ENCODE data around the gene LARGE1. TPM values are rescaled to one million over a fixed set of nuclear protein-coding genes. Genes with fewer than 3 reads are reported as not detected.

LARGE1 gene
- total and polyA plus RNA-seq, 11 donors, result 31.2 to 211 (median 129) TPM

DNA sequence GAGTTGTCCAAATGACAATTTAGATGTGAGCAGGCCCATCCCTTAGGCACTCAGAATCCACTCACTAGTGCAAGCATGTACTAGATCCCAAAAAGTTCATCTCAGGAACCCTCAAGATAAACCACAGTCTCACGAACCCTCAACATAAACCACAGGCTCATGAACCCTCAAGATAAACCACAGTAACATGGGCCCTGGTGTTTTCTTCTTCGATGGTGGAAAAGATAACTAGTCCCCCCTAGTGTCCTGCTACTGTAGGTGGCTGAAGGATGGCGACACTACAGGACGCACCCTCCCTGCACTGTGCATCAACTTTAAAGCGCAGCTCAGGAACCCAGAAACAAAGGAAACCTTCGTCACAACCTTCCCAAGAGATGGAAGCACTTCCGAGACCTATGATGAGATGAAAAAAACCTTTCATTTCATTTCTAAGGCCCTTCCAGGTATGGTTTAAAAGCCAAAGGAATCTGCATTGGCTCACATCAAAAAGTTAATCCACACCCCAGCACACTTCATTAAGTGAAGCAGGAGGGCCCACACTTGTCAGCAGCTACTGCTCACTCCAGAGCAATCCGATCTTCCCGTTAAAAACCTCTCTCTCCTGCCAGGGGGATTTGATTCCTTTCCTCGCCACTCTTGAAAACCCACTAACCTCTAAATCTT lies 2.4 kb downstream of the LARGE1 start:
- no peak for TF ChIP-seq POLR2A (IDR thresholded peaks at IDR 0.05)
- TF ChIP-seq, protein P1, sequence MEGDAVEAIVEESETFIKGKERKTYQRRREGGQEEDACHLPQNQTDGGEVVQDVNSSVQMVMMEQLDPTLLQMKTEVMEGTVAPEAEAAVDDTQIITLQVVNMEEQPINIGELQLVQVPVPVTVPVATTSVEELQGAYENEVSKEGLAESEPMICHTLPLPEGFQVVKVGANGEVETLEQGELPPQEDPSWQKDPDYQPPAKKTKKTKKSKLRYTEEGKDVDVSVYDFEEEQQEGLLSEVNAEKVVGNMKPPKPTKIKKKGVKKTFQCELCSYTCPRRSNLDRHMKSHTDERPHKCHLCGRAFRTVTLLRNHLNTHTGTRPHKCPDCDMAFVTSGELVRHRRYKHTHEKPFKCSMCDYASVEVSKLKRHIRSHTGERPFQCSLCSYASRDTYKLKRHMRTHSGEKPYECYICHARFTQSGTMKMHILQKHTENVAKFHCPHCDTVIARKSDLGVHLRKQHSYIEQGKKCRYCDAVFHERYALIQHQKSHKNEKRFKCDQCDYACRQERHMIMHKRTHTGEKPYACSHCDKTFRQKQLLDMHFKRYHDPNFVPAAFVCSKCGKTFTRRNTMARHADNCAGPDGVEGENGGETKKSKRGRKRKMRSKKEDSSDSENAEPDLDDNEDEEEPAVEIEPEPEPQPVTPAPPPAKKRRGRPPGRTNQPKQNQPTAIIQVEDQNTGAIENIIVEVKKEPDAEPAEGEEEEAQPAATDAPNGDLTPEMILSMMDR (IDR thresholded peaks at IDR 0.05), result peak in 9 of 12 donors; percentile 18 to 48 (median 27)
- peaks cover 0 to 52% (median 22%) of the 10 kb centered on the region in 12 donors for H3K4me1 ChIP-seq
- H3K4me3 ChIP-seq, result peak overlapping the region in 10 of 12 donors; percentile 23 to 97 (median 86)
- H3K27me3 ChIP-seq, result peaks cover 0 to 22% (median 0%) of the 10 kb centered on the region in 9 donors
- H3K27ac ChIP-seq, result peak overlapping the region in 8 of 12 donors; percentile 1 to 91 (median 78)
- 24 to 40% (median 34%) methylated on average over 10 of the region's 10 CpGs for whole genome bisulfite sequencing, 4 donors
- ATAC-seq, result peak in 1 of 4 donors; percentile 9
- no peak for DNase-seq
- intact Hi-C loops (cut with DNase I), result loop anchor here in 9 of 10 donors (5.0 to 10.0 kb wide), 9 partner anchors 46 to 403 kb away; no protein-coding TSS in a partner anchor
- no peaks in the 10 kb centered on the region for H3K9me3 ChIP-seq
- H3K36me3 ChIP-seq, result no peaks in the 10 kb centered on the region

GRCh38 chr22:33914699-33915098 lies 5.6 kb downstream of the LARGE1 start:
- intact Hi-C loops (cut with DNase I), result loop anchor here in 9 of 10 donors (5.0 to 10.0 kb wide), 9 partner anchors 42 to 400 kb away; no protein-coding TSS in a partner anchor
- ATAC-seq (no peak), DNase-seq (no peak)
- Histone ChIP-seq H3K4me1 (peaks cover 0 to 60% (median 27%) of the 10 kb centered on the region in 12 donors), H3K9me3 (no peaks in the 10 kb centered on the region), H3K4me3 (no peak overlapping the region), H3K27me3 (peaks cover 0 to 12% (median 0%) of the 10 kb centered on the region in 9 donors), H3K36me3 (peaks cover 0 to 6% (median 0%) of the 10 kb centered on the region in 9 donors), H3K27ac (no peak overlapping the region)
- TF ChIP-seq, protein P1 (IDR thresholded peaks at IDR 0.05), result no peak
- TF ChIP-seq POLR2A (IDR thresholded peaks at IDR 0.05), result no peak
- WGBS, 4 donors, result 87 to 98% (median 94%) methylated on average over 1 of the region's 1 CpG

- intact Hi-C loops (cut with DNase I), result loop anchor here in 7 of 10 donors (10.0 kb wide), 5 partner anchors 59 to 399 kb away; no protein-coding TSS in a partner anchor
- 84 to 95% (median 89%) methylated on average over 2 of the region's 2 CpGs for WGBS, 4 donors
Measured at GRCh38 chr22:33914131-33914530, 6.1 kb downstream of the LARGE1 start.

GRCh38 chr22:33913188-33913587 lies 7.1 kb downstream of the LARGE1 start:
- WGBS, 4 donors, result 92 to 96% (median 94%) methylated on average over 4 of the region's 4 CpGs
- DNase-seq (no peak), ATAC-seq (no peak)
- TF ChIP-seq POLR2A (IDR thresholded peaks at IDR 0.05), result no peak
- TF ChIP-seq, protein P1 (IDR thresholded peaks at IDR 0.05), result no peak
- H3K9me3 ChIP-seq, result no peaks in the 10 kb centered on the region
- no peak overlapping the region for H3K4me3 ChIP-seq
- H3K27me3 ChIP-seq, result peaks cover 0 to 3% (median 0%) of the 10 kb centered on the region in 9 donors
- peaks cover 0 to 6% (median 0%) of the 10 kb centered on the region in 9 donors for H3K36me3 ChIP-seq
- no peak overlapping the region for H3K27ac ChIP-seq
- peaks cover 0 to 62% (median 33%) of the 10 kb centered on the region in 12 donors for H3K4me1 ChIP-seq
- intact Hi-C loops (cut with DNase I), result loop anchor here in 7 of 10 donors (10.0 kb wide), 5 partner anchors 58 to 398 kb away; no protein-coding TSS in a partner anchor

More at GRCh38 chr22:33914131-33914530, 6.1 kb downstream of the LARGE1 start:
- Histone ChIP-seq H3K4me1 (peaks cover 0 to 60% (median 30%) of the 10 kb centered on the region in 12 donors), H3K27me3 (peaks cover 0 to 6% (median 0%) of the 10 kb centered on the region in 9 donors), H3K27ac (no peak overlapping the region), H3K9me3 (no peaks in the 10 kb centered on the region), H3K4me3 (no peak overlapping the region), H3K36me3 (peaks cover 0 to 6% (median 0%) of the 10 kb centered on the region in 9 donors)
- no peak for ATAC-seq
- DNase-seq, result no peak
- TF ChIP-seq POLR2A (IDR thresholded peaks at IDR 0.05), result no peak
- TF ChIP-seq, protein P1 (IDR thresholded peaks at IDR 0.05), result no peak
